Liver (tissue), 3 donors: ENCODE results near the gene ZDHHC14.

Experiments used
- ATF3 ChIP-seq: IDR thresholded peaks from 2 replicates; pipeline ENCODE4 v1.6.1; 2016; ENCODE audit warnings: antibody characterized with exemption
- CTCF ChIP-seq: fragments of 150-350 bp; IDR thresholded peaks from 2 replicates; pipeline ENCODE4 v1.5.1; 2017; ENCODE audit warnings: improper control_type of control experiment, low read depth, low read length; ENCODE audit not compliant: missing input control
- FOXA2 ChIP-seq: IDR thresholded peaks from 2 replicates; pipeline ENCODE4 v1.6.1; 2016; ENCODE audit warnings: antibody characterized with exemption
- GABPA ChIP-seq, 2 donors: IDR thresholded peaks in 1 of 2; conservative IDR thresholded peaks in 1 of 2; 2 replicates each; pipeline ENCODE4 v1.6.1; 2016; ENCODE audit warnings: antibody characterized with exemption in 2 of 2, mild to moderate bottlenecking in 1 of 2, moderate library complexity in 1 of 2
- JUND ChIP-seq, 2 donors: IDR thresholded peaks; 2 replicates each; pipeline ENCODE4 v1.6.1; 2016; ENCODE audit warnings: antibody characterized with exemption in 2 of 2
- MAX ChIP-seq: IDR thresholded peaks from 2 replicates; pipeline ENCODE4 v1.6.1; 2016; ENCODE audit warnings: antibody characterized with exemption
- RAD21 ChIP-seq, 2 donors: IDR thresholded peaks; 2 replicates each; pipeline ENCODE4 v1.6.1; 2016; ENCODE audit warnings: antibody characterized with exemption in 2 of 2, mild to moderate bottlenecking in 2 of 2
- REST ChIP-seq: IDR thresholded peaks from 2 replicates; pipeline ENCODE4 v1.6.1; 2016; ENCODE audit warnings: antibody characterized with exemption, mild to moderate bottlenecking
- ZBTB33 ChIP-seq: IDR thresholded peaks from 2 replicates; pipeline ENCODE4 v1.6.1; 2016; ENCODE audit warnings: antibody characterized with exemption
- donor health status: healthy.
- donor health status: healthy.

GRCh38 chr6:157634546-157634945, 253.6 kb downstream of the ZDHHC14 start:
- TF ChIP-seq CTCF (no peak), GABPA (IDR thresholded peaks at IDR 0.05 in 1 of 2, conservative IDR thresholded peaks at IDR 0.05 in 1 of 2) (no peak), JUND (IDR thresholded peaks at IDR 0.05) (no peak), ZBTB33 (no peak), MAX (no peak), ATF3 (no peak), REST (no peak), RAD21 (IDR thresholded peaks at IDR 0.05) (no peak), FOXA2 (no peak)
